CD8-positive, alpha-beta memory T cell (primary cell): Measurements from ENCODE around the gene NDUFB2. TPM values are rescaled to one million over a fixed set of nuclear protein-coding genes. Genes with fewer than 3 reads are reported as not detected.
"Not testable (repeated sequence)": the region's sequence is repeated elsewhere in the genome, so short reads cannot be mapped to it uniquely, and the experiment has no call there.

Source experiments
- CTCF ChIA-PET: fragments of 350-600 bp; sonication (Branson Sonifier 250); formaldehyde crosslinking; loops from one replicate; lab custom pipeline; 2021; ENCODE audit warnings: antibody characterized with exemption; lab: Charles Lee
- POLR2A ChIA-PET: fragments of 350-600 bp; sonication (Branson Sonifier 250); formaldehyde crosslinking; loops from one replicate; lab custom pipeline; 2021; ENCODE audit warnings: antibody characterized with exemption; lab: Charles Lee
- DNase-seq, 5 donors: peaks; one replicate each; pipeline versions ENCODE4 v3.0.0 to v3.0.0-alpha.2; 2020 to 2022; ENCODE audit warnings: mixed read lengths in 1 of 5
- H3K27ac ChIP-seq: one replicate; pipeline ENCODE4 v1.7.0; 2013; ENCODE audit warnings: low read depth, mild to moderate bottlenecking, low read length, moderate library complexity
- H3K27me3 ChIP-seq: 2 replicates; pipeline ENCODE4 v1.7.0; 2013; ENCODE audit warnings: low read length, mild to moderate bottlenecking; ENCODE audit not compliant: insufficient read depth, poor library complexity, severe bottlenecking
- H3K36me3 ChIP-seq: 2 replicates; pipeline ENCODE4 v1.7.0; 2013; ENCODE audit warnings: mild to moderate bottlenecking, low read length, moderate library complexity; ENCODE audit not compliant: insufficient read depth
- H3K4me1 ChIP-seq: 2 replicates; pipeline ENCODE4 v1.7.0; 2013; ENCODE audit warnings: mild to moderate bottlenecking, low read length, moderate library complexity; ENCODE audit not compliant: insufficient read depth
- H3K4me3 ChIP-seq: 2 replicates; pipeline ENCODE4 v1.7.0; 2013; ENCODE audit warnings: mild to moderate bottlenecking, low read length
- H3K9me3 ChIP-seq: 2 replicates; pipeline ENCODE4 v1.7.0; 2013; ENCODE audit warnings: mild to moderate bottlenecking, low read length
- H3K27ac Mint-ChIP-seq, 8 donors: one replicate each; pipeline ENCODE4 v1.8.0; 2020 to 2021; ENCODE audit warnings: mixed read lengths in 8 of 8, mild to moderate bottlenecking in 6 of 8, inconsistent platforms in 3 of 8, moderate library complexity in 3 of 8
- H3K27me3 Mint-ChIP-seq, 2 donors: one replicate each; pipeline ENCODE4 v1.8.0; 2020 to 2021; ENCODE audit warnings: mixed read lengths in 2 of 2, mild to moderate bottlenecking in 1 of 2, moderate library complexity in 1 of 2
- H3K36me3 Mint-ChIP-seq, 3 donors: one replicate each; pipeline ENCODE4 v1.8.0; 2020 to 2021; ENCODE audit warnings: mixed read lengths in 3 of 3, inconsistent platforms in 1 of 3, mild to moderate bottlenecking in 1 of 3
- H3K4me1 Mint-ChIP-seq, 3 donors: one replicate each; pipeline ENCODE4 v1.8.0; 2020 to 2021; ENCODE audit warnings: mixed read lengths in 3 of 3, inconsistent platforms in 1 of 3, mild to moderate bottlenecking in 1 of 3
- H3K4me3 Mint-ChIP-seq, 7 donors: one replicate each; pipeline ENCODE4 v1.8.0; 2020 to 2021; ENCODE audit warnings: mixed read lengths in 7 of 7, mild to moderate bottlenecking in 6 of 7, moderate library complexity in 4 of 7, inconsistent platforms in 2 of 7
- H3K9me3 Mint-ChIP-seq, 5 donors: one replicate each; pipeline ENCODE4 v1.8.0; 2020 to 2022; ENCODE audit warnings: mixed read lengths in 5 of 5, mild to moderate bottlenecking in 3 of 5, moderate library complexity in 2 of 5, inconsistent platforms in 1 of 5
- polyA plus RNA-seq: library from polyadenylated mRNA; unstranded; fragments of 300-500 nt; fragmentation: Illumina TruSeq; gene quantifications from one replicate; pipeline ENCODE4 v1.2.3, GENCODE V29; 2021
- total RNA-seq, 2 experiments: library from RNA; stranded (reverse); gene quantifications; one replicate each; pipeline ENCODE4 v1.2.3, GENCODE V29; 2021

NDUFB2 gene
- total and polyA plus RNA-seq, 3 experiments from 2014 or later: 209 to 464 (median 231) TPM

- DNase-seq: no peak
- Mint-ChIP-seq H3K36me3 (peaks cover 0 to 2% (median 0%) of the 10 kb centered on the region in 3 donors), H3K9me3 (no peaks in the 10 kb centered on the region), H3K27me3 (peaks cover 0 to 3% of the 10 kb centered on the region in 2 donors), H3K4me1 (peaks cover 8 to 9% (median 8%) of the 10 kb centered on the region in 3 donors), H3K27ac (no peak overlapping the region), H3K4me3 (no peak overlapping the region)
- CTCF ChIA-PET: interaction anchor here (1.3 to 2.2 kb wide), 2 partner anchors 15 to 28 kb away, joined by 3 to 7 read pairs; partner anchors contain the start of gene NDUFB2
- POLR2A ChIA-PET: no interaction called here
- H3K36me3 ChIP-seq: no peaks in the 10 kb centered on the region
- H3K9me3 ChIP-seq: no peaks in the 10 kb centered on the region
- no peaks in the 10 kb centered on the region for H3K27me3 ChIP-seq
- H3K4me3 ChIP-seq: no peak overlapping the region
- H3K27ac ChIP-seq: no peak overlapping the region
- H3K4me1 ChIP-seq: peaks cover 7% of the 10 kb centered on the region
Measured at GRCh38 chr7:140668641-140669040, 27.9 kb upstream of the NDUFB2 start.

GRCh38 chr7:140669352-140669751, 27.2 kb upstream of the NDUFB2 start:
- H3K4me1 ChIP-seq: peaks cover 14% of the 10 kb centered on the region
- no peak overlapping the region for H3K27ac ChIP-seq
- DNase-seq: no peak
- CTCF ChIA-PET: interaction anchor here (0.6 to 2.2 kb wide), 3 partner anchors 16 to 33 kb away, joined by 3 to 7 read pairs (median 5); partner anchors contain the start of gene NDUFB2
- Mint-ChIP-seq H3K27me3 (peaks cover 0 to 3% of the 10 kb centered on the region in 2 donors), H3K4me3 (peak overlapping the region in 1 of 7 donors; percentile 1), H3K4me1 (peaks cover 14 to 16% (median 16%) of the 10 kb centered on the region in 3 donors), H3K9me3 (no peaks in the 10 kb centered on the region), H3K27ac (no peak overlapping the region), H3K36me3 (peaks cover 0 to under 1% (median 0%) of the 10 kb centered on the region in 3 donors)
- no peaks in the 10 kb centered on the region for H3K36me3 ChIP-seq
- no peak overlapping the region for H3K4me3 ChIP-seq
- H3K27me3 ChIP-seq: no peaks in the 10 kb centered on the region
- H3K9me3 ChIP-seq: no peaks in the 10 kb centered on the region
- POLR2A ChIA-PET: no interaction called here

- H3K9me3 Mint-ChIP-seq, H3K9me3 ChIP-seq, H3K27ac ChIP-seq, H3K27me3 ChIP-seq, DNase-seq, POLR2A ChIA-PET, H3K4me3 ChIP-seq, H3K36me3 Mint-ChIP-seq, H3K27me3 Mint-ChIP-seq, H3K36me3 ChIP-seq, H3K27ac Mint-ChIP-seq: not testable (repeated sequence)
- peaks cover 19% of the 10 kb centered on the region for H3K4me1 ChIP-seq
- H3K4me3 Mint-ChIP-seq: peak overlapping the region in 2 of 7 donors; percentile 3 to 67
- peaks cover 20 to 21% (median 21%) of the 10 kb centered on the region in 3 donors for H3K4me1 Mint-ChIP-seq
- CTCF ChIA-PET: interaction anchor here (1.3 to 2.2 kb wide), 2 partner anchors 17 to 26 kb away, joined by 3 to 7 read pairs; partner anchors contain the start of gene NDUFB2
Measured at GRCh38 chr7:140669862-140670261, 26.6 kb upstream of the NDUFB2 start.

GRCh38 chr7:140670343-140670935, 26.1 kb upstream of the NDUFB2 start:
- peak overlapping the region in 2 of 7 donors; percentile 15 to 67 for H3K4me3 Mint-ChIP-seq
- H3K9me3 ChIP-seq: no peaks in the 10 kb centered on the region
- H3K27me3 ChIP-seq: no peaks in the 10 kb centered on the region
- CTCF ChIA-PET: interaction anchor here (2.2 kb wide), 1 partner anchor 17 kb away, joined by 7 read pairs; no protein-coding TSS in a partner anchor
- H3K27ac Mint-ChIP-seq: no peak overlapping the region
- H3K4me1 Mint-ChIP-seq: peaks cover 23 to 27% (median 26%) of the 10 kb centered on the region in 3 donors
- no peak overlapping the region for H3K27ac ChIP-seq
- H3K36me3 ChIP-seq: no peaks in the 10 kb centered on the region
- POLR2A ChIA-PET: no interaction called here
- H3K9me3 Mint-ChIP-seq: no peaks in the 10 kb centered on the region
- H3K4me3 ChIP-seq: no peak overlapping the region
- H3K4me1 ChIP-seq: peaks cover 25% of the 10 kb centered on the region
- no peaks in the 10 kb centered on the region for H3K36me3 Mint-ChIP-seq
- H3K27me3 Mint-ChIP-seq: peaks cover 0 to 2% of the 10 kb centered on the region in 2 donors
- DNase-seq: no peak

GRCh38 chr7:140671966-140672365, 24.5 kb upstream of the NDUFB2 start:
- Mint-ChIP-seq H3K27ac (peak overlapping the region in 6 of 8 donors; percentile 62 to 88 (median 84)), H3K9me3 (no peaks in the 10 kb centered on the region), H3K36me3 (peaks cover 0 to 9% (median 0%) of the 10 kb centered on the region in 3 donors), H3K4me3 (peak overlapping the region; percentile 78 to 91 (median 83)), H3K4me1 (peaks cover 24 to 36% (median 29%) of the 10 kb centered on the region in 3 donors), H3K27me3 (peaks cover 0 to 2% of the 10 kb centered on the region in 2 donors)
- Histone ChIP-seq H3K9me3 (no peaks in the 10 kb centered on the region), H3K36me3 (no peaks in the 10 kb centered on the region), H3K27ac (no peak overlapping the region), H3K27me3 (no peaks in the 10 kb centered on the region), H3K4me1 (peaks cover 32% of the 10 kb centered on the region), H3K4me3 (peak overlapping the region; percentile 32)
- no peak for DNase-seq
- POLR2A ChIA-PET: no interaction called here
- CTCF ChIA-PET: interaction anchor here (1.3 kb wide), 1 partner anchor 24 kb away, joined by 3 read pairs; the partner anchor contains the start of gene NDUFB2

- Mint-ChIP-seq H3K27me3 (peaks cover 0 to 2% of the 10 kb centered on the region in 2 donors), H3K27ac (peak within 1 kb of the TSS; percentile 71 to 97 (median 88)), H3K4me1 (peaks cover 26 to 38% (median 32%) of the 10 kb centered on the region in 3 donors), H3K36me3 (peaks cover 0 to 12% (median under 1%) of the 10 kb centered on the region in 3 donors), H3K9me3 (no peaks in the 10 kb centered on the region), H3K4me3 (peak within 1 kb of the TSS; percentile 82 to 94 (median 88))
- Histone ChIP-seq H3K9me3 (no peaks in the 10 kb centered on the region), H3K27ac (peak within 1 kb of the TSS; percentile 83), H3K4me3 (peak within 1 kb of the TSS; percentile 82), H3K4me1 (peaks cover 32% of the 10 kb centered on the region), H3K27me3 (no peaks in the 10 kb centered on the region), H3K36me3 (no peaks in the 10 kb centered on the region)
- CTCF ChIA-PET: interaction anchor here (1.0 to 1.8 kb wide), 5 partner anchors 10 to 194 kb away, joined by 3 to 6 read pairs (median 3); partner anchors contain the start of gene NDUFB2
- peak in 3 of 5 donors; percentile 50 to 69 (median 54) for DNase-seq
- POLR2A ChIA-PET: interaction anchor here (1.3 to 2.8 kb wide), 2 partner anchors 14 to 24 kb away, joined by 3 to 11 read pairs; partner anchors contain the start of gene NDUFB2
Measured at GRCh38 chr7:140672382-140673062, 24.0 kb upstream of the NDUFB2 start, which contains the start of gene ADCK2. Gene ADCK2, plus strand, starts transcription at chr7:140672945. Its CDS starts 386 bp downstream, at chr7:140673331.

- CTCF ChIA-PET: interaction anchor here (1.0 to 1.8 kb wide), 5 partner anchors 9 to 195 kb away, joined by 3 to 6 read pairs (median 3); partner anchors contain the start of gene NDUFB2
- Histone ChIP-seq H3K27me3 (no peaks in the 10 kb centered on the region), H3K36me3 (no peaks in the 10 kb centered on the region), H3K9me3 (no peaks in the 10 kb centered on the region), H3K4me1 (peaks cover 32% of the 10 kb centered on the region), H3K4me3 (peak overlapping the region; percentile 82), H3K27ac (peak overlapping the region; percentile 83)
- peak; percentile 36 to 78 (median 61) for DNase-seq
- Mint-ChIP-seq H3K27me3 (no peaks in the 10 kb centered on the region), H3K9me3 (no peaks in the 10 kb centered on the region), H3K27ac (peak overlapping the region; percentile 71 to 97 (median 88)), H3K4me1 (peaks cover 28 to 45% (median 34%) of the 10 kb centered on the region in 3 donors), H3K4me3 (peak overlapping the region; percentile 82 to 94 (median 88)), H3K36me3 (peaks cover 5 to 19% (median 6%) of the 10 kb centered on the region in 3 donors)
- POLR2A ChIA-PET: interaction anchor here (0.6 to 2.8 kb wide), 6 partner anchors 11 to 1307 kb away, joined by 3 to 11 read pairs (median 4); partner anchors contain the start of gene NDUFB2
Measured at GRCh38 chr7:140673063-140673773, 23.3 kb upstream of the NDUFB2 start.
